CD4-positive, alpha-beta T cell (primary cell): ENCODE results near the gene RHOJ. TPM values are rescaled to one million over a fixed set of nuclear protein-coding genes. Genes with fewer than 3 reads are reported as not detected.

ENCODE experiments used
- ATAC-seq: fragments of 200-7000 bp; cut with Tn5 transposase; one replicate; pipeline ENCODE4 v1.10.0; 2022; ENCODE audit warnings: mild to moderate bottlenecking; ENCODE audit not compliant: poor library complexity
- CTCF ChIA-PET: fragments of 350-600 bp; sonication (Branson Sonifier 250); formaldehyde crosslinking; loops from one replicate; lab custom pipeline; 2021; ENCODE audit warnings: antibody characterized with exemption, inconsistent platforms; lab: Charles Lee
- POLR2A ChIA-PET: fragments of 350-600 bp; sonication (Branson Sonifier 250); formaldehyde crosslinking; loops from one replicate; lab custom pipeline; 2021; ENCODE audit warnings: antibody characterized with exemption, inconsistent platforms; lab: Charles Lee
- DNase-seq, 14 experiments: peaks; one replicate each; pipeline ENCODE4 v3.0.0-alpha.2; 2013 to 2020; ENCODE audit warnings: mixed read lengths in 2 of 14
- H3K27ac ChIP-seq, 2 donors: one replicate each; pipeline versions ENCODE4 v1.5.1 to v1.7.0; 2013; ENCODE audit warnings: low read length in 2 of 2, low read depth in 1 of 2, mild to moderate bottlenecking in 1 of 2
- H3K27me3 ChIP-seq, 2 experiments: 1 replicate in 1 of 2; 2 replicates in 1 of 2; pipeline versions ENCODE4 v1.6.1 to v1.7.0; 2013; ENCODE audit warnings: low read length in 2 of 2, control low read depth in 1 of 2, mild to moderate bottlenecking in 1 of 2, moderate library complexity in 1 of 2; ENCODE audit not compliant: insufficient read depth in 2 of 2, control insufficient read depth in 1 of 2
- H3K36me3 ChIP-seq: one replicate; pipeline ENCODE4 v1.6.1; 2013; ENCODE audit warnings: low read length, control low read depth; ENCODE audit not compliant: insufficient read depth
- H3K4me1 ChIP-seq: one replicate; pipeline ENCODE4 v1.6.1; 2013; ENCODE audit warnings: low read length, control low read depth; ENCODE audit not compliant: insufficient read depth
- H3K4me3 ChIP-seq: one replicate; pipeline ENCODE4 v1.5.1; 2013; ENCODE audit warnings: mild to moderate bottlenecking, low read length, moderate library complexity
- H3K9me3 ChIP-seq, 2 experiments: 1 replicate in 1 of 2; 2 replicates in 1 of 2; pipeline versions ENCODE4 v1.6.1 to v1.7.0; 2013; ENCODE audit warnings: low read length in 2 of 2, mild to moderate bottlenecking in 2 of 2, control low read depth in 1 of 2, moderate library complexity in 1 of 2; ENCODE audit not compliant: control insufficient read depth in 1 of 2, insufficient read depth in 1 of 2
- H3K27ac Mint-ChIP-seq: one replicate; pipeline ENCODE4 v1.8.0; 2020; ENCODE audit warnings: mixed read lengths
- H3K27me3 Mint-ChIP-seq: one replicate; pipeline ENCODE4 v1.8.0; 2021; ENCODE audit warnings: mixed read lengths
- H3K36me3 Mint-ChIP-seq: one replicate; pipeline ENCODE4 v1.8.0; 2021; ENCODE audit warnings: low read depth, mixed read lengths
- H3K4me1 Mint-ChIP-seq: one replicate; pipeline ENCODE4 v1.8.0; 2021; ENCODE audit warnings: low read depth, mixed read lengths
- H3K4me3 Mint-ChIP-seq: one replicate; pipeline ENCODE4 v1.8.0; 2020; ENCODE audit warnings: mild to moderate bottlenecking, mixed read lengths
- H3K9me3 Mint-ChIP-seq: one replicate; pipeline ENCODE4 v1.8.0; 2020; ENCODE audit warnings: mixed read lengths
- intact Hi-C, 2 experiments: fragments of 100-400 bp; cut with DNase I in 1 of 2; cut with micrococcal nuclease in 1 of 2; formaldehyde crosslinking; loops; one replicate each; pipeline versions ENCODE4 v1.15.1 to v1.9.0; 2023 to 2025; cut with DNase I, micrococcal nuclease
- total RNA-seq, 174 experiments: library from RNA in 2 of 174; stranded (reverse) in 2 of 174; gene quantifications; one replicate each; pipeline ENCODE4 v1.2.3 and lab custom pipeline; 2021 to 2026
- TF ChIP-seq, protein P1 (sequence below): fragments of 200-600 bp; IDR thresholded peaks from one replicate; pipeline ENCODE4 v1.8.0; 2022; ENCODE audit warnings: antibody characterized with exemption, mild to moderate bottlenecking

RHOJ gene
- total RNA-seq, 2 experiments from 2014 or later: not detected

DNA sequence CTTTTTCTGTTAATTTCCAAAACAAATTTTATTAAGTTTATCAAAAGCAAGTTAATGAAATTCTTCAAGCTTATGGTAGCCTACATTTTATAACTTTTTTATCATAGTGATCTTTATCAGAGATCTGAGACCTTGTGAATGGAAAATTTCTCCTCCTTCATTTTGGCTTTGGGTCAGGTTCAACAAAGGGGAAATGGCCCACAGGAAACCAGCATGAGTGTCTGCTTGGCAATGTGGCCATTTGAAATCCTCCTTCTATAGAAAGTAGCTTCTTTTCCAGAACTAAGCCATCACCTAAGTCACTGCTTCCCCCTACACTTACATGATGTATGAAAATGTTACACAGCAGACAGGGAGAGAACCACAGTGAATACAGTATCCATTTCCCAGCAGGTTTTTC lies 1.6 kb downstream of the RHOJ start:
- Histone ChIP-seq H3K9me3 (no peaks in the 10 kb centered on the region), H3K4me3 (no peak overlapping the region), H3K27ac (no peak overlapping the region), H3K36me3 (no peaks in the 10 kb centered on the region), H3K4me1 (no peaks in the 10 kb centered on the region), H3K27me3 (peaks cover 5 to 13% of the 10 kb centered on the region in 2 experiments)
- POLR2A ChIA-PET: no interaction called here
- DNase-seq (no peak), ATAC-seq (no peak)
- Mint-ChIP-seq H3K4me1 (no peaks in the 10 kb centered on the region), H3K36me3 (no peaks in the 10 kb centered on the region), H3K27ac (no peak overlapping the region), H3K4me3 (no peak overlapping the region), H3K27me3 (peaks cover 14% of the 10 kb centered on the region), H3K9me3 (no peaks in the 10 kb centered on the region)
- TF ChIP-seq, protein P1, sequence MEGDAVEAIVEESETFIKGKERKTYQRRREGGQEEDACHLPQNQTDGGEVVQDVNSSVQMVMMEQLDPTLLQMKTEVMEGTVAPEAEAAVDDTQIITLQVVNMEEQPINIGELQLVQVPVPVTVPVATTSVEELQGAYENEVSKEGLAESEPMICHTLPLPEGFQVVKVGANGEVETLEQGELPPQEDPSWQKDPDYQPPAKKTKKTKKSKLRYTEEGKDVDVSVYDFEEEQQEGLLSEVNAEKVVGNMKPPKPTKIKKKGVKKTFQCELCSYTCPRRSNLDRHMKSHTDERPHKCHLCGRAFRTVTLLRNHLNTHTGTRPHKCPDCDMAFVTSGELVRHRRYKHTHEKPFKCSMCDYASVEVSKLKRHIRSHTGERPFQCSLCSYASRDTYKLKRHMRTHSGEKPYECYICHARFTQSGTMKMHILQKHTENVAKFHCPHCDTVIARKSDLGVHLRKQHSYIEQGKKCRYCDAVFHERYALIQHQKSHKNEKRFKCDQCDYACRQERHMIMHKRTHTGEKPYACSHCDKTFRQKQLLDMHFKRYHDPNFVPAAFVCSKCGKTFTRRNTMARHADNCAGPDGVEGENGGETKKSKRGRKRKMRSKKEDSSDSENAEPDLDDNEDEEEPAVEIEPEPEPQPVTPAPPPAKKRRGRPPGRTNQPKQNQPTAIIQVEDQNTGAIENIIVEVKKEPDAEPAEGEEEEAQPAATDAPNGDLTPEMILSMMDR: no peak
- CTCF ChIA-PET: no interaction called here
- intact Hi-C loops: no loop called here

DNA sequence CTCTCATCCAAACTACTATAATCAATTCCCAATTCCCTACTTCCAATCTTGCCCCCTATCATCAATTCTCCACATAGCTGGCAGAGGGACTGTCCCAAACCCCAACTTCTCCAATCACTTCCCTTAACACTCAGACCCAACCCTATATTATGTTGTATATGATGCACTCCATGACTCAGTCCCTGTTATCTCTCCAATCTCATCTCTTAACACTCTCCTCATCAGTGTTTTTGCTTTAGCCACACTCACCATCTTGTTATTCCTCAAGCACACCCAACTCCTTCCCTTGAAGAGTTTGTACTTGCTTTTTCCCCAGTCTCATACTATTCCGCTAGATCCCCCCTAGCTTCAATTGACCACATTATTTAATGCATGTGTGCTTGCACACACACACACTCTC lies 4.9 kb downstream of the RHOJ start:
- no peaks in the 10 kb centered on the region for H3K4me1 ChIP-seq
- Mint-ChIP-seq H3K36me3 (no peaks in the 10 kb centered on the region), H3K27ac (no peak overlapping the region), H3K27me3 (peaks cover 11% of the 10 kb centered on the region), H3K9me3 (no peaks in the 10 kb centered on the region), H3K4me1 (no peaks in the 10 kb centered on the region), H3K4me3 (no peak overlapping the region)
- CTCF ChIA-PET: no interaction called here
- H3K36me3 ChIP-seq: no peaks in the 10 kb centered on the region
- H3K27me3 ChIP-seq: peaks cover 5 to 6% of the 10 kb centered on the region in 2 experiments
- no peaks in the 10 kb centered on the region for H3K9me3 ChIP-seq
- no peak overlapping the region for H3K4me3 ChIP-seq
- POLR2A ChIA-PET: no interaction called here
- no peak overlapping the region for H3K27ac ChIP-seq
- no peak for ATAC-seq
- intact Hi-C loops: no loop called here
- TF ChIP-seq, protein P1: no peak
- no peak for DNase-seq

DNA sequence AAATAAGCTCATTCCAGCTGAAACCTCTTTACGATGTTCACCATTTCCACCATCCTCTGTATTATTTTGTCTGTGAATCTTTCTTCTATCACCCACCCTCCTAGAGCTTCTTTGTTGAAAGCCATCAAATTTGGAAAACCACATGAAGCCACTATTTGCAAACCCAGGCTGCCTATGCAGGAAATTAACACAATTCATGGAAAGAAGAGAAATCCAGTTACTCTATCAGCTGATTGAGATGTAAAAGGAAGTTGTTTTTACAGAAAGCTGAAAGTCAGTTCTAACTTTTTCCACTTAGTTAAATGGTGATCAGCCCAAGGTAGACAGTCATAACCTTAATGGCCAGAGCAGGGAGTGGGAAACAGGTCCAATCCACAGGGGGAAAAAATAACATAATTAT lies 6.6 kb downstream of the RHOJ start:
- no peak for ATAC-seq
- H3K36me3 ChIP-seq: no peaks in the 10 kb centered on the region
- Mint-ChIP-seq H3K27me3 (peaks cover 11% of the 10 kb centered on the region), H3K27ac (no peak overlapping the region), H3K9me3 (no peaks in the 10 kb centered on the region), H3K4me1 (no peaks in the 10 kb centered on the region), H3K4me3 (no peak overlapping the region), H3K36me3 (no peaks in the 10 kb centered on the region)
- peaks cover 3 to 5% of the 10 kb centered on the region in 2 experiments for H3K27me3 ChIP-seq
- CTCF ChIA-PET: no interaction called here
- intact Hi-C loops: no loop called here
- no peak overlapping the region for H3K4me3 ChIP-seq
- TF ChIP-seq, protein P1: no peak
- H3K27ac ChIP-seq: no peak overlapping the region
- H3K9me3 ChIP-seq: no peaks in the 10 kb centered on the region
- DNase-seq: no peak
- POLR2A ChIA-PET: no interaction called here
- no peaks in the 10 kb centered on the region for H3K4me1 ChIP-seq
